Stomach (tissue), 9 donors: Measurements from ENCODE around the gene SLC6A3. TPM values are rescaled to one million over a fixed set of nuclear protein-coding genes. Genes with fewer than 3 reads are reported as not detected.

ENCODE experiments used
- DNase-seq, 2 donors: peaks; one replicate each; pipeline versions ENCODE4 v3.0.0 to v3.0.0-alpha.2; 2013 to 2019
- H3K27ac ChIP-seq, 5 donors: fragments of 200-600 bp in 4 of 5; sonication (generic) in 4 of 5; one replicate each; pipeline ENCODE4 v1.5.1; 2013 to 2019; ENCODE audit warnings: mild to moderate bottlenecking in 1 of 5, moderate library complexity in 1 of 5
- H3K27me3 ChIP-seq, 3 donors: fragments of 200-600 bp; sonication (generic); one replicate each; pipeline ENCODE4 v1.5.1; 2017 to 2019; ENCODE audit warnings: mixed run types in 1 of 3
- H3K36me3 ChIP-seq, 4 donors: fragments of 200-600 bp; sonication (generic); 1 replicate in 3 of 4; 2 replicates in 1 of 4; pipeline ENCODE4 v1.5.1; 2016 to 2019
- H3K4me1 ChIP-seq, 4 donors: fragments of 200-600 bp; sonication (generic); one replicate each; pipeline ENCODE4 v1.5.1; 2016 to 2019
- H3K4me3 ChIP-seq, 4 donors: fragments of 200-600 bp; sonication (generic) in 3 of 4; one replicate each; pipeline ENCODE4 v1.5.1; 2016 to 2019; ENCODE audit warnings: mild to moderate bottlenecking in 1 of 4
- H3K9me3 ChIP-seq, 4 donors: fragments of 200-600 bp; sonication (generic); one replicate each; pipeline ENCODE4 v1.5.1; 2016 to 2019
- CTCF ChIP-seq, 7 experiments: fragments of 450-650 bp in 4 of 7; fragments of 200-600 bp in 3 of 7; sonication (generic) in 3 of 7; IDR thresholded peaks; one replicate each; pipeline ENCODE4 v1.5.1; 2016 to 2019; ENCODE audit warnings: antibody characterized with exemption in 7 of 7, control low read depth in 2 of 7, mild to moderate bottlenecking in 1 of 7
- EP300 ChIP-seq: sonication (generic); formaldehyde crosslinking; IDR thresholded peaks from one replicate; pipeline ENCODE4 v1.6.1; 2017; ENCODE audit warnings: antibody characterized with exemption
- POLR2A ChIP-seq, 4 donors: fragments of 450-650 bp; IDR thresholded peaks; one replicate each; pipeline ENCODE4 v1.6.1; 2016; ENCODE audit warnings: antibody characterized with exemption in 4 of 4, control low read depth in 2 of 4, mild to moderate bottlenecking in 1 of 4, moderate library complexity in 1 of 4
- POLR2AphosphoS5 ChIP-seq, 3 donors: sonication (generic); formaldehyde crosslinking; IDR thresholded peaks; one replicate each; pipeline ENCODE4 v1.6.1; 2016; ENCODE audit warnings: antibody characterized with exemption in 3 of 3
- WGBS, 5 donors: extraction: QIAGEN DNeasy Blood & Tissue Kit in 3 of 5; methylation state at CpG; one replicate each; pipeline versions ENCODE4 v1.1.5 to v1.1.7; 2013 to 2018; 5-methylcytosine and 5-hydroxymethylcytosine counted together
- intact Hi-C: fragments of 100-400 bp; cut with DNase I; formaldehyde crosslinking; loops from one replicate; pipeline ENCODE4 v1.15.1; 2023; ENCODE audit warnings: low total_unique reads
- polyA plus RNA-seq, 3 donors: library from polyadenylated mRNA; stranded (reverse); fragments of 200-250 nt; gene quantifications; one replicate each; pipeline ENCODE4 v1.2.3, GENCODE V29; 2013
- total RNA-seq, 5 donors: library from RNA; depleted of rRNA; stranded (reverse); fragments of >200 nt; gene quantifications; one replicate each; pipeline versions ENCODE4 v1.1.0 to v1.2.3, GENCODE V29; 2014 to 2016
- donor health status: healthy with polysubstance abuse.
- donor health status: Bipolar disorder and iron deficiency.
- donor health status: healthy.

SLC6A3 gene
- total and polyA plus RNA-seq, 8 donors = 0.05 TPM; not detected in 7

- Histone ChIP-seq H3K4me1 (peaks cover 0 to 11% (median 0%) of the 10 kb centered on the region in 4 donors), H3K27ac (no peak overlapping the region), H3K9me3 (no peaks in the 10 kb centered on the region), H3K4me3 (no peak overlapping the region), H3K36me3 (peaks cover 13 to 88% (median 61%) of the 10 kb centered on the region in 4 donors), H3K27me3 (no peaks in the 10 kb centered on the region)
- WGBS, 5 donors = 91 to 96% (median 92%) methylated on average over 20 to 28 of the region's 28 CpGs
- no peak for DNase-seq
- intact Hi-C loops = no loop called here
- peak in 2 of 7 experiments; percentile 1 for TF ChIP-seq CTCF (IDR thresholded peaks at IDR 0.05)
- TF ChIP-seq POLR2AphosphoS5 (IDR thresholded peaks at IDR 0.05) = no peak
These were observed 23.6 kb upstream of the SLC6A3 start for GRCh38 chr5:1468629-1469527.

DNA sequence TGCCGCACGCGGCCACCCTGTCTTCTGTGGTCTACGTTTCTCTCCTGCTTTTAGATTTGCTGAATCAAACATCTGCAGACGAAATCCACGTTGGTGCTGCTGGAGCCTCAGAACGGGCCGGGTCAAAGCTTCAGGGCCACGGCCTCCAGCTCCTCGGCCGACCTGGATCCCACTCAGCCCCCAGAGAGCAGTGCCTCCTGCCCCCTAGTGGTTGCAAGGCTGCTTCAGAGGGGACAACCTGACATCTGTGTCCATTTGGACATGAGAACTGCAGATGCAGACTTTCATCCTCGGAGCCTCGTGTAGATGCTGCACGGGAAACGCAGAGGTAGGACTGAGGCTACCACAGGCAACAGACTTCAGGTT lies 23.0 kb upstream of the SLC6A3 start:
- peaks cover 0 to 11% (median 0%) of the 10 kb centered on the region in 4 donors for H3K4me1 ChIP-seq
- H3K36me3 ChIP-seq = peaks cover 17 to 88% (median 61%) of the 10 kb centered on the region in 4 donors
- 61 to 80% (median 76%) methylated on average over 12 to 15 of the region's 15 CpGs for WGBS, 5 donors
- peak in 1 of 2 donors; percentile 63 for DNase-seq
- H3K27ac ChIP-seq = no peak overlapping the region
- H3K9me3 ChIP-seq = no peaks in the 10 kb centered on the region
- intact Hi-C loops = no loop called here
- H3K27me3 ChIP-seq = no peaks in the 10 kb centered on the region
- TF ChIP-seq CTCF (IDR thresholded peaks at IDR 0.05) (peak in 4 of 7 experiments; percentile 17 to 46 (median 27)), POLR2A (IDR thresholded peaks at IDR 0.05) (no peak)
- H3K4me3 ChIP-seq = no peak overlapping the region

GRCh38 chr5:1467341-1468246 lies 22.4 kb upstream of the SLC6A3 start:
- DNase-seq = no peak
- WGBS, 5 donors = 91 to 96% (median 94%) methylated on average over 45 to 51 of the region's 51 CpGs
- no peaks in the 10 kb centered on the region for H3K27me3 ChIP-seq

More at GRCh38 chr5:1467341-1468246, 22.4 kb upstream of the SLC6A3 start:
- H3K36me3 ChIP-seq = peaks cover 21 to 88% (median 63%) of the 10 kb centered on the region in 4 donors
- H3K9me3 ChIP-seq = no peaks in the 10 kb centered on the region
- intact Hi-C loops = no loop called here
- H3K27ac ChIP-seq = no peak overlapping the region
- H3K4me1 ChIP-seq = peaks cover 0 to 11% (median 0%) of the 10 kb centered on the region in 4 donors
- H3K4me3 ChIP-seq = no peak overlapping the region
- TF ChIP-seq POLR2AphosphoS5 (IDR thresholded peaks at IDR 0.05) (no peak), CTCF (IDR thresholded peaks at IDR 0.05) (no peak), EP300 (no peak), POLR2A (IDR thresholded peaks at IDR 0.05) (no peak)
